Activated CD4-positive, alpha-beta memory T cell treated with anti-CD3 and anti-CD28 coated beads for 36 hours (primary cell): ENCODE data around the gene TSG101. TPM values are rescaled to one million over a fixed set of nuclear protein-coding genes. Genes with fewer than 3 reads are reported as not detected.
A peak's percentile ranks its signal among the peaks of the same experiment; 100 is the strongest.

Source experiments
- CTCF ChIA-PET: fragments of 350-600 bp; sonication (Branson Sonifier 250); formaldehyde crosslinking; loops from one replicate; lab custom pipeline; 2021; ENCODE audit warnings: antibody characterized with exemption, inconsistent platforms; lab: Charles Lee
- POLR2A ChIA-PET: fragments of 350-600 bp; sonication (Branson Sonifier 250); formaldehyde crosslinking; loops from one replicate; lab custom pipeline; 2021; ENCODE audit warnings: antibody characterized with exemption; lab: Charles Lee
- DNase-seq: peaks from one replicate; pipeline ENCODE4 v3.0.0-alpha.2; 2020
- H3K27ac Mint-ChIP-seq: one replicate; pipeline ENCODE4 v1.8.0; 2021; ENCODE audit warnings: mixed read lengths
- H3K27me3 Mint-ChIP-seq: one replicate; pipeline ENCODE4 v1.8.0; 2021; ENCODE audit warnings: mixed read lengths
- H3K36me3 Mint-ChIP-seq: one replicate; pipeline ENCODE4 v1.8.0; 2021; ENCODE audit warnings: mixed read lengths
- H3K4me1 Mint-ChIP-seq: one replicate; pipeline ENCODE4 v1.8.0; 2021; ENCODE audit warnings: low read depth, mixed read lengths
- H3K4me3 Mint-ChIP-seq: one replicate; pipeline ENCODE4 v1.8.0; 2021; ENCODE audit warnings: mild to moderate bottlenecking, mixed read lengths
- H3K9me3 Mint-ChIP-seq: one replicate; pipeline ENCODE4 v1.8.0; 2021; ENCODE audit warnings: mixed read lengths
- intact Hi-C: fragments of 100-400 bp; cut with micrococcal nuclease; formaldehyde crosslinking; loops from one replicate; pipeline ENCODE4 v1.15.1; 2023
- total RNA-seq, 2 experiments: library from RNA; stranded (reverse); gene quantifications; one replicate each; pipeline ENCODE4 v1.2.3, GENCODE V29; 2021

TSG101 gene
- total RNA-seq, 2 experiments from 2014 or later, result 41.7 to 45.6 TPM

DNA sequence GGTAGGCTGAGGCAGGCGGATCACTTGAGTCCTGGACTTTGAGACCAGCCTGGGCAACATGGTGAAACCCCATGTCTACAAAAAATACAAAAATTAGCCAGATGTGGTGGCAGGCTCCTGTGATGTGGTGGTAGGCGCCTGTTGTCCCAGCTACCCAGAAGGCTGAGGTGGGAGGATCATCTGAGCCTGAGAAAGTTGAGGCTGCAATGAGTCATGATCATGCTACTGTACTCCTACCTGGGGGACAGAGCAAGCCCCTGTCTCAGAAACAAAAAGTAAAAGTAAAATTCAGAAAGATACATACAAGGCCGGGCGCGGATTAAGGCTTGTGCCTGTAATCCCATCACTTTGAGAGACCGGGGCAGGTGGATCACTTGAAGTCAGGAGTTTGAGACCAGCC is 64.8 kb downstream of the TSG101 start:
- H3K36me3 Mint-ChIP-seq, result no peaks in the 10 kb centered on the region
- no peaks in the 10 kb centered on the region for H3K9me3 Mint-ChIP-seq
- ChIA-PET CTCF (no interaction called here), POLR2A (no interaction called here)
- H3K4me1 Mint-ChIP-seq, result peaks cover 3% of the 10 kb centered on the region
- H3K27ac Mint-ChIP-seq, result no peak overlapping the region
- intact Hi-C loops, result no loop called here
- no peaks in the 10 kb centered on the region for H3K27me3 Mint-ChIP-seq
- H3K4me3 Mint-ChIP-seq, result no peak overlapping the region
- peak; percentile 37 for DNase-seq

- peaks cover 3% of the 10 kb centered on the region for H3K27me3 Mint-ChIP-seq
- intact Hi-C loops, result no loop called here
- no peak overlapping the region for H3K27ac Mint-ChIP-seq
- H3K4me1 Mint-ChIP-seq, result no peaks in the 10 kb centered on the region
- H3K9me3 Mint-ChIP-seq, result no peaks in the 10 kb centered on the region
- ChIA-PET CTCF (no interaction called here), POLR2A (no interaction called here)
- DNase-seq, result no peak
- H3K36me3 Mint-ChIP-seq, result no peaks in the 10 kb centered on the region
- H3K4me3 Mint-ChIP-seq, result no peak overlapping the region
Observed at GRCh38 chr11:18459634-18460033, 67.1 kb downstream of the TSG101 start.

DNA sequence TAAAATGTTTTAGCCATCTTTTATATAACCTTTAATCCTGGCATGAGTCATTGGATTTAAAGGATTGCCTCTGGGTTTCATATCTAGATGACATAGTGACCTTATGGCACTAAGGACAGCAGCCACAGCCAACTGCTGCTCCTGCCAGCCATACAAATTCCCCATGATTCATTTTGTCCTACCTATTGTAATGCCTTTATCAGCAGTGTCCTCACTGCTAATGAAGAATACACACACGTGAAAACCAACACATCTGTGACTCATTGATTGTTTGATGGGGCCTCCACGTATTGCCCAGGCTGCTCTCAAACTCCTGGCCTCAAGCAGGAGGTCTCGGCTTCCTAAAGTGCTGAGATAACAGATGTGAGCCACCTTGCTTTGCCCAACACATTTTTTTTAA is 69.3 kb downstream of the TSG101 start:
- intact Hi-C loops, result no loop called here
- Mint-ChIP-seq H3K27ac (no peak overlapping the region), H3K36me3 (no peaks in the 10 kb centered on the region), H3K4me1 (no peaks in the 10 kb centered on the region), H3K9me3 (no peaks in the 10 kb centered on the region), H3K4me3 (no peak overlapping the region), H3K27me3 (peaks cover 4% of the 10 kb centered on the region)
- no peak for DNase-seq
- CTCF ChIA-PET, result no interaction called here
- POLR2A ChIA-PET, result no interaction called here

DNA sequence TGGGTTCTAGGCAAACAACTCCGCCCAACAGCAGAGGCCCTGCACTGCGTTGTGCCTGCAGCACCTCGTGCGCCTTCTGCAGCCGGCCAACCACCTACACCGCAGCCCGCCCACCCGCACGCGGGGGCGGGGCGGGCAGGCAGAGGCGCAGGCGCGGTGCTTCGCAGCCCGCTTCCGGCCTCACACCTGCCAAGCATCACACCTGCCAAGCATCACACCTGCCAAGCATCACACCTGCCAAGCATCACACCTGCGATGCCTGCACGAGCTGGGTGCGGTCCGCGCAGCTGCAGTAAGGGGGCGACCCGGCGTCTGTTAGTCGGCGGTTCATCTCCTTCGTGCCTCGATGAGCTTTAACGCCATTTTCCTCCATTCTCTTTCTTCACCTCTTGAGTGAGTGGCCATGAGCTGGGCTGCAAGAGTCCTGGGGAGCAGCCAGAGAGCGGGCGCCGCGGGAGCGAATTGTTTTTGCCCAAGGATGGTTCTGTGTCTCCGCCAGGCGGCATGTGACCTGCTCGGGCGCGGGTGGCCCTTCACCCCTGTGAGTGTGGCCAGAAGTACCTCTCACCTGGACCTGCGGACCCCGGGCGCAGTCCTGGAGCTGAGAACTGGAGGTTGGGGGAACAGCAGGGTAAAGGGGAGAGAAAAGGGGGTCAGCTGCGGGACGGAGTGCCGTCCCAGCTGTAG is 70.9 kb downstream of the TSG101 start, which contains the start of gene LDHAL6A:
LDHAL6A (plus strand) TSS at position 171 of the 687 bp plus-strand sequence. CDS start 825 bp downstream, outside the sequence.
- intact Hi-C loops, result no loop called here
- ChIA-PET POLR2A (interaction anchor here (0.5 kb wide), 1 partner anchor 23 kb away, joined by 3 read pairs; no protein-coding TSS in a partner anchor), CTCF (no interaction called here)
- H3K4me3 Mint-ChIP-seq, result peak within 1 kb of the TSS; percentile 14
- DNase-seq, result peak; percentile 17
- no peaks in the 10 kb centered on the region for H3K36me3 Mint-ChIP-seq
- no peaks in the 10 kb centered on the region for H3K9me3 Mint-ChIP-seq
- no peaks in the 10 kb centered on the region for H3K4me1 Mint-ChIP-seq
- H3K27me3 Mint-ChIP-seq, result peaks cover 4% of the 10 kb centered on the region
- no peak within 1 kb of the TSS for H3K27ac Mint-ChIP-seq

GRCh38 chr11:18452927-18453326 is 73.8 kb downstream of the TSG101 start:
- Mint-ChIP-seq H3K27me3 (peaks cover 6% of the 10 kb centered on the region), H3K4me1 (no peaks in the 10 kb centered on the region), H3K9me3 (no peaks in the 10 kb centered on the region), H3K36me3 (no peaks in the 10 kb centered on the region), H3K27ac (no peak overlapping the region), H3K4me3 (no peak overlapping the region)
- no peak for DNase-seq
- intact Hi-C loops, result no loop called here
- ChIA-PET CTCF (interaction anchor here (0.6 to 0.7 kb wide), 2 partner anchors 11 to 211 kb away, joined by 3 read pairs; no protein-coding TSS in a partner anchor), POLR2A (no interaction called here)

DNA sequence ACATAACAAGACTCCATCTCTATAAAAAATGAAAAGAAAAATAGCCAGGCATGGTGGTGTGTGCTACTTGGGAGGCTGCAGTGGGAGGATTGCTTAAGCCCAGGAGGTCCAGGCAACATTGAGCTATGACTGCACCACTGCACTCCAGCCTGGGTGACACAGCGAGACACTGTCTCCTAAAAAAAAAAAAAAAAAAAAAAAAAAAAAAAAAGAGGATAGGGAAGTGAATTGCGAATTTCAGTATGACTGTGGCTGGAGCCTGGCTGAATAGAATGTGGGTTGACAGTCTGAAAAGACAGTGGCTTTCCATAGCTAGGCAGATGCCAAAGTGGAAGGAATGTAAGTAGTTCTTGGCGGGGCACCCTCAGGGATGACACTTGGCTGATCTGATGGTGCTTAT is 77.5 kb downstream of the TSG101 start:
- ChIA-PET CTCF (no interaction called here), POLR2A (no interaction called here)
- Mint-ChIP-seq H3K36me3 (no peaks in the 10 kb centered on the region), H3K9me3 (no peaks in the 10 kb centered on the region), H3K27ac (no peak overlapping the region), H3K4me3 (no peak overlapping the region), H3K4me1 (no peaks in the 10 kb centered on the region), H3K27me3 (peaks cover 2% of the 10 kb centered on the region)
- intact Hi-C loops, result no loop called here
- no peak for DNase-seq

DNA sequence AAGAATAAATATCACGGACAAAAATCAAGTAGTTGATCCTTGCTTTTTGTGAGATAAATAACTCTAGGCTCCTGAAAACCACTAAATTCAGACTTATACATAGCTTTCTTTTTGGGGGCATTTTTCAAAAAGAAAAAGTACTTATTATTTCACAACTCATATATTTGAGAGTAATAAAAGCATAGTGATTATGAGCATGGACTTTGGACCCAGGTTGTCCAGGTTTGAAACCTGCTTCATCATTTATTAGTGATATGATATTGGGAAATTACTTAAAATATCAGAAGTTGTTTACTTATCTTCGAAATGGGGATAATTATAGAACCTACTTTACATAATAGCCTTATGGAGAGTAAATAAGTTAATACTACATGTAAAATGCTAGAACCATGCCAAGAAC is 88.1 kb downstream of the TSG101 start:
- Mint-ChIP-seq H3K4me3 (no peak overlapping the region), H3K4me1 (no peaks in the 10 kb centered on the region), H3K9me3 (peaks cover 8% of the 10 kb centered on the region), H3K27me3 (peaks cover 3% of the 10 kb centered on the region), H3K36me3 (no peaks in the 10 kb centered on the region), H3K27ac (no peak overlapping the region)
- ChIA-PET CTCF (no interaction called here), POLR2A (no interaction called here)
- DNase-seq, result no peak
- intact Hi-C loops, result no loop called here

Other genes starting within 250 kb of the TSG101 start
- gene HPS5, start 204.8 kb downstream of the TSG101 start, total RNA-seq, result 10 to 100 TPM; 19.9 to 20.9 TPM
- gene GTF2H1, start 204.4 kb downstream of the TSG101 start, total RNA-seq, result 10 to 100 TPM; 37.3 to 39.5 TPM
- gene LDHA, start 132.4 kb downstream of the TSG101 start, total RNA-seq, result 1,000 to 10,000 TPM; 1,556 to 1,579 TPM
- not detected for gene LDHC, start 114.6 kb downstream of the TSG101 start, total RNA-seq
- under 1 TPM in 1 of 2 experiments, not detected in 1; 0.19 TPM for gene LDHAL6A, start 71.1 kb downstream of the TSG101 start, total RNA-seq
- gene UEVLD, start 61.8 kb upstream of the TSG101 start, total RNA-seq, result 10 to 100 TPM; 20.9 to 26.2 TPM
- 1 to 10 TPM; 2.2 to 2.9 TPM for gene MISFA, start 72.8 kb upstream of the TSG101 start, total RNA-seq
- gene SPTY2D1, start 107.4 kb upstream of the TSG101 start, total RNA-seq, result 10 to 100 TPM; 18.7 to 23.4 TPM
- gene TMEM86A, start 171.8 kb upstream of the TSG101 start, total RNA-seq, result under 1 TPM; 0.50 to 0.65 TPM
- under 1 TPM; 0.85 to 1.00 TPM for gene IGSF22, start 199.2 kb upstream of the TSG101 start, total RNA-seq